HG03025 (cell line): Measurements from ENCODE around the gene RHOU.
"Not testable (repeated sequence)": the region's sequence is repeated elsewhere in the genome, so short reads cannot be mapped to it uniquely, and the experiment has no call there.

Experiments
- ATAC-seq: cut with Tn5 transposase; IDR thresholded peaks from one replicate; pipeline ENCODE4 v1.9.1; 2021; ENCODE audit warnings: mild to moderate bottlenecking, moderate library complexity; ENCODE audit not compliant: unreplicated experiment, low FRiP score

RHOU gene

DNA sequence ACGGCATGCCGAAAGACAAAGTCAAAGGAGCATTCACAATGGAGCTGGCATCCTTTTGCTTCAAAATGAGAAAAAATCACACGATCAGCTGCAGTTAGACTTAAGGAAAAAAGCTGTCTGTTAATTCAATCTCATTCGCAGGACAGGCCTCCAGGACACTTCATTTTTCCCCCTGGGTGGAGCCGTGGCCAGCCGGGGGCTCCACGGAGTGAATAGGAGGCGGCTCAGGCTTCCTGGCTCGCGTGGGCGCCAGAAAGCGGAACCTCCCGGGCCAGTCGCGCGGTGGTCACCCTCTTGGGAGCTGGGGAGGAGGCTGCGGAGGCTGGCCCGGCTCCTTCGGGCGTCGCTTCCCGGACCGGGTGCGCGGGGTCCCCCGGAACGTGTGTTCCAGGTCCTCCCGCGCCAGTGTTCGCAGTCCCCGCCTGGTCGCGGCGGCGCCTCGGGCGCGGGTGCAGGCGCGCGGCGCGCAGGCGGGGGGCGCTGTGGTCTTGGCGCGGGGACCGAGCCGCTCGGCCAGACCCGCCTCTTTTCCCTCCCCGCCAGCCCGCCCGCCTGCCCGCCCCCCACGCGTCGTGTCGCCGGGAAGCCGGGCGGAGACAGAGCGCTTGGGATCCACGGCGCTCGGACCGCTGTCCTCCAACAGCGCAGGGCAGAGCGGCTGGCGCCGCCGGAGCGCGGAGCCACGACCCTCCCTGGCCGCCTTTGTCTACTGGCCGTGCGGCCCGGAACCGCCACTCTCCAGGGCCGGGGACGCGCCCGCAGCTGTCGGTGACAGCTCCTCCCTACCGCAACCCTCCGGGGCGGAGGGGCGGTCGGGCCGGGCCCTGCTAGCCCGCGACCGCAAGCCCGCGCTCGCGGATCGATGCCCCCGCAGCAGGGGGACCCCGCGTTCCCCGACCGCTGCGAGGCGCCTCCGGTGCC lies at the start of gene RHOU:
Gene RHOU, plus strand, starts transcription at position 599 of the 921 bp plus-strand sequence. Its CDS starts 264 bp downstream, at position 863.
- no peak for ATAC-seq

DNA sequence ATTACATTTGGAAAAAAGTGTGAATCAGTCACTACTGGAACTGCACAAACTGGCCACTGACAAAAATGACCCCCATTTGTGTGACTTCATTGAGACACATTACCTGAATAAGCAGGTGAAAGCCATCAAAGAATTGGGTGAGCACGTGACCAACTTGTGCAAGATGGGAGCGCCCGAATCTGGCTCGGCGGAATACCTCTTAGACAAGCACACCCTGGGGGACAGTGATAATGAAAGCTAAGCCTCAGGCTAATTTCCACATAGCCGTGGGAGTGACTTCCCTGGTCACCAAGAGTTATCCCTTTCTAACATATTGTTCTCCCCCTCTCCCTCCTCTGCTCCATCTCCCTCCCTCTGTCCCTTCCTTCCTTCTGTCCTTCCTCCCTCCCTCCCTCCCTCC lies 47.7 kb upstream of the RHOU start:
- ATAC-seq: no peak

DNA sequence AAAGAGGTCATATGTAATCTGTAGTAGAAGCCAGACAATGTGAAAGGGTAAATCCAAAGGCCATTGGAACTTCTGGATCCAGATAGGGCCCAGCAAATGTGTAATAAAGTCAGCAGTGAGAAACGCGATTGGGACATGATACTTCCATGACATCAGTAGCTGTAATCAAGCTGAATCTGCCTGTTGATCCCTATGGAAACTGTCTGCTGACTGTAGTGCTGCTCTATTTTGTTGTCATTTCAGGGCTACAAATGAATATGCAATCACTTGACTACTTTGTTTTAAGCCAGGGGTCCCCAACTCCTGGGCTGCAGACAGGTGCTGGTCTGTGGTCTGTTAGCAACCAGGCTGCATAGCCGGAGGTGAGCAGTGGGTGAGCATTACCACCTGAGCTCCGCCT lies 46.0 kb upstream of the RHOU start:
- ATAC-seq: no peak

DNA sequence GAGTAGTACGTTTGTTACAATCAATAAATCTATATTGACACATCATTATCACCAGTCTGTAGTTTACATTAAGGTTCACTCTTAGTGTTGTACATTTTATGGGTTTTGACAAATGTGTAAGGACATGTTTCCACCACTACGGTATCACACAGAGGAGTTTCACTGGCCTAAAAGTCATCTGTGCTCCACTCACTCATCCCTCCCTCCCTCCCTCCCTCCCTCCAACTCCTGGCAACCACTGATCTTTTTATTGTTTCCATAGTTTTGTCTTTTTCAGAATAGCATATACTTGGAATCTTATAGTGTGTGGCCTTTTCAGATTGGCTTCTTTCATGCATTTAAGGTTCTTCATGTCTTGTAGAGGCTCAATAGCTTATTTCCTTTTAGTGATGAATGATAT lies 44.1 kb upstream of the RHOU start:
- no peak for ATAC-seq

DNA sequence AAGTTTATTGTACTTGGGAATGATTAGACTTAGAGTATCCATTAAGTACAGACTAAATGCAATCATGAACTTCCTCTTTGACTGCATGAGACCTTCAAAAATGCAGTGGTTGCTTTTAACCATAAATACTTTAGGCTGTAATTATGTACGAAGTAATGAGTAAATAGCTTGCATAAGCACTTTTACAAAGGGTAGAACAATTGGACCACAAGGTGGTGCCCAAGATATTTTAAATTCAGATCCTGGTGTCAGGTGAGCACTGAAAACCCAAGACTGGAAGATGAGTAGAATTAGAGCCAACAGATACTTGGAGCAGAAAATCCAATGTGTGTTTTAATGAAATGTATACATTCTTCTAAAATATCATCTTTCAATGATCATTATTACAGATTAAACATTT lies 43.4 kb upstream of the RHOU start:
- ATAC-seq: no peak

DNA sequence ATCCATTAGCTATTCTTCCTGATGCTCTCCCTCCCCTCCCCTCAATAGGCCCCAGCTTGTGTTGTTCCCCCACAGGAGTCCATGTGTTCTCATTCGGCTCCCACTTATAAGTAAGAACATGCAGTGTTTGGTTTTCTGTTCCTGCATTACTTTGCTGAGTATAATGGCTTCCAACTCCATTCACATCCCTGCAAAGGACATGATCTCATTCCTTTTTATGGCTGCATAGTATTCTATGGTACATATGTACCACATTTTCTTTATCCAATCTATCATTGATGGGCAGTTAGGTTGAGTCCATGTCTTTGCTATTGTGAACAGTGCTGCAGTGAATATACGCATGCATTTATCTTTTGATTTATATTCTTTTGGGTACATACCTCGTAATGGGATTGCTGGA lies 40.8 kb upstream of the RHOU start:
- not testable (repeated sequence) for ATAC-seq

DNA sequence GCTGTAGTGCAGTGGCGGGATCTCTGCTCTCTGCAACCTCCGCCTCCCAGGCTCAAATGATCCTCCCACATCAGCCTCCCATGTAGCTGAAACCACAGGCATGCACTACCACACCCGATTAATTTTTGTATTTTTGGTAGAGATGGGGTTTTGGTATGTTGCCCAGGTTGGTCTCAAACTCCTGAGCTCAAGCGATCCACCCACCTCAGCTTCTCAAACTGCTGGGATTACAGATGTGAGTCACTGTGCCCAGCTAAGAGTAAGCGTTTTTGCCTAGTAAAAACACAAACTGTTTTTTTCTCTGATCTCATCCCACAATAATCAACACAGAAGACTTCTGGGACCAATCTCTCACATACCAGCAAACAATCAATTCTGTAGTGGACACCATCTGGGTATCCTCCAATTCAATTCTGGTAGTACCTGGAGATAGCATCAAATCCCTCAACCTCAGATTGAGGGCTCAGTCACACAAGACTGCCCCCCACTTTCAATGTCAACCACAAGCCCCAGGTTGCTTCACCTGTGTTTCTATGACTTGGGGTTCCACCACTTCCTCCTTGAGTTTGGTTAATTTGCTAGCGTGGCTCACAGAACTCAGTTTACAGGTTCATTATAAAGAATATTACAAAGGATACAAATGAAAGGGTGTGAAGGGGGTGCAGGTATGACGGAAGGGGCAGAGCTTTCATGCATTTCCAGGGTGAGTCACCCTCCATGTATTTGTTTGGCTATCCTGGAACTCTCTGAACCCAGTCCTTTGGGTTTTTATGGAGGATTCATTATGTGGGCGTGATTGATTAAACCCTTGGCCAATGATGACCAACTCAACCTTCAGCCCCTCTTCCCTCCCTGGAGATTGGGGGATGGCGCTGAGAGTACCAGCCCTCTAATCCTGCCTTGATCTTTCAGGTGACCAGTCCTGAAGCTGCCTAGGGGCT lies 40.0 kb upstream of the RHOU start:
- ATAC-seq: no peak

DNA sequence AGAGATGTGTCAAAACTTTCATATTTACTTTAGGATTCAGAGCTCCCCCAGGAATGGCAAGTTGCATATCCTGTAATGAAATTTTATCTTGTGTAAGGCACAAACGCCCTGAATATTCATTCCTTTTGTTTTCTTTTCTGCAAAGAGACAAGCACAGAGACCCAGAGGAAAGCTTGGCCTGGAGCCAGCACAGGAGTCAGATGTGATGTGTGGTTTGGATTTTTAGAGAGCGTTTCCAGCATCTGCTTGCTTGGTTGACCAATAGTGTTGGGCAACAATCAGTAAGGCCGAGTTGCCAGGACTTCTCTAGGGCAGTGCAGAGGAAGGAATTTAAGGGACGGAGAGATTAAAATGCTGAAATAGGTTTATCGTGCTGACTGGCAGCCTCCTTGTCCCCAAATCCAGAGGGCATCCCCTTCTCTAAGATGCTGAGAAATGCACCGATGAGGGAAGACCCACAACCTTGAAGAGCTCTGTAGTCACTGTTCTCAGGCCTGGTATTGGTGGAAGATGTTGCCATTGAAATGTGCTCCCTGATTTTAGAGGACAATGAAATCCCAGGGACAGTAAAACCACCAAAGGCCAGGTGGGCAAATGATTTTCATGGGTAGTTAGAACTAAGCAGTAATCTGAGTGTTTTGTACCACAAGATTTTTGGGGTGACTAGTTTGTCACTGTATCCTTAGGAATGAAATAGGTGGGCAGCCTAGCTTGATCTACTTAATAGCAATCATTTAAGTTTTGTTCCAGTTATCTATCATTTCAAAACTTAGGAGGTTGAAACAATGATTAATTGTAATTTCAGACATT lies 37.9 kb upstream of the RHOU start:
- no peak for ATAC-seq

DNA sequence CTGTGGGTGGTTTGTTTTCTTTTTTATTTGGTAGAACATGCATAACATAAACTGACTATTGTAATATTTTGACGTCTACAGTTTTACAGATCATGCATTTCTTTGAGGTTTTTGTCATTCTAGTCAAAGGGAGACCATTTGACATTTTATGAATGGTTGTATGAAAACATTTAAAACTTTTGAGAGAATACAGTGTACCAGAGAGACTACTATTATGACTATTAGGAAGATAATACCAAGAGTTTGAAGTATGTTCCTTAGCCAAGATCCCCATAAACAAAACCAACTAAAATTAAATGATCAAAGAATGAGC lies 37.3 kb upstream of the RHOU start:
- ATAC-seq: no peak

DNA sequence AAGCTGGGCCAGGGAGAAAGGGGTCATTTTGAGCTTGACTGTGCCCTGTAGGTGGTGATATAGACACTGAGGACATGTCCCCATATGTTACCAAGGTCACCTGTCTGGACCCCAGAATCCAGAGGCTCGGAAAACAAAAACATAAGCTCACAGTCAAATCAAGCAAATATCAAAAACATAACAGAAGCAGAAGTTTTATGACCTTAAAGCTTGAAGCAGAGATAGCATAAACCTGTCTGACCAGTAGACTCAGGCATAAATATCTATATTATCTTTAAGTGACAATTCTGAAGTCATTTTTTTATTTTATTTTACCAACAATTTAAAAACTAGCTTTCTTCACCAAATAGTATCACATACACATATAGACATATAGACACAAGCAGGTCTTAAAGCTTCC lies 32.8 kb upstream of the RHOU start:
- no peak for ATAC-seq

DNA sequence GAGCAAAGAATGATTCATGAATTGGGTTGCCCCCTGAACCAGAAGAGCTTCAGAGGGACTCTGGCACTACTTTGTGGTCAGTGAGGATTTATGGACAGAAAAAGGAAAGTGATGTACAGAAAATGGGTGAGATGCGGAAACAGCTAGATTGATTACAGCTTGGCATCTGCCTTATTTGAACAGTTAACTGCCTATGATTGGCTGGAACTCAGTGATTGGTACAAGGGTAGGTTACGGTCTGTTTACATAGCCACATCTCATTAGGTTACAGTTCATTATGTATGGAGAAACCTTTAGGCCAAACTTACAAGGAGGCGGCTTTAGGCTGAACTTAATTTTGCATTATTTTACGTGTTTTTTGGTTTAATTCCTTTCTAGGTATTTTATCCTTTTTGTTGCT lies 29.0 kb upstream of the RHOU start:
- no peak for ATAC-seq

DNA sequence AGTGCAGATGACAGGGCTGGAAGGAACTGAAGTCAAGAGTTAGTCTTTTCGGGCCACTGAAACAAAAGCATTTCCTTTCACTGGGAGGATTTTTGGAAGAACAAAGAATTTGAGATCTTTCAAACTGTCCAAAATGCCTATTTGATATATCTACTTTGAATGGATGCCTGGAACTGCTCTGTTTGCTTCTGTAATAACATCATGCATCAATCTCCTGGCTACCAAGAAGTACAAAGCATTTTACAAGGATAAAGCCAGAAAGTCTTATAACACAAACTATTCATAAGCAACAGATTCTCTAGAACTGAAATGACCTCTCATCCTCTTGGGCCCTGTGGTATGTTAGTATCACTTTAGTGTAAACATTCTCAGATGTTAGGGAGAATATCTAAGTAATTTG lies 18.2 kb upstream of the RHOU start:
- no peak for ATAC-seq

DNA sequence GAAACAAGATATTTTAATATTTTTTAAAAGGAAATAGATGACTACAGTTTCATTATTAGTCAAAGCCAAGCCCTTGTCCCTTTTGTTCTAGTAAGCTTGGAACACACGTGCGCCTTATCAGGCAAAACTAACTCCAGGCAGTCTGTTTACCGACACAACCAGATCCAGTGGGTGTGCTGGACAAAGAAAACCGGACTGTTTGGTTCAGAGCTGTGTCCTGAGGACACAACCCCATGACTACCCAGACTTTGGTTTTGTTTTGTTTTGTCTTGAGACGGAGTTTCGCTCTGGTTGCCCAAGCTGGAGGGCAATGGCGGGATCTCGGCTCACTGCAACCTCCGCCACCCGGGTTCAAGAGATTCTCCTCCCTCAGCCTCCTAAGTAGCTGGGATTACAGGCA lies 13.9 kb upstream of the RHOU start:
- no peak for ATAC-seq

DNA sequence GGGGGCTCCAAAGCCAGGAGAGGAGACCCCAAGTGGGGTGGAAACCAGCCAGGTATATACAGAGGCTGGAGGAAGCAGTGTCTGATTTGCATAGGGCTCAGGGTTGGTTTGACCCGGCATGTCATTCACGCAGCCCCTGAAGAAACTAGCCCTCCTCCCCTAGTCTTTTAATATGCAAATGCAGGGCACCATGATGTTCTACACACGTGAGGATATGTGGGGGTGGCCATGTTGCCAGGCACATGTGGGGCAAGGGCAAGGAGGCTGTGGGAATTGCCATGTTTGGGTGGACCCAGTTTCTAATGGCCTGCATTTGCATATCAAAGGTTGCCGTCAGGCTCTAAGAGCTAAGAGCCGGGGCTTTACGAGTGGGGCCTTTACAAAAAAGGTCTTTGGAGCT lies 12.0 kb upstream of the RHOU start:
- ATAC-seq: no peak

DNA sequence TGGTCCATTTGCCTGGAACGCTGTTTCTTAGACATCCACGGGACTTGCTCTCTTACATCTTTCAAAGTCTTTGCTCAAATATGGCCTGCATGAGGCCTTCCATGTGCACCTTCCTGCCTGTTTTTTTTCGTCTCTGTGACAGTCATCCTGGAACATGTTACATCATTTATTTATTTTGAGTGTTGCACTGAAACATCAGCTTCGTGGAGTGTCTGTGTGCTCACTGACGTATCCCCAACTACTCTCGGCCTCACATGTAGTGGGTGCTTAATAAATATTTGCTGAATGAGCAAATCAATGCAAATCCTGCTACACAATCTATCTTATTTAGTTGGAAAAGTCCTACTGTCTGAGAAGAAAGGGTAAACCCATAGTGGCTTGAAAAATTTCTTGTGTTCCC lies 11.4 kb upstream of the RHOU start:
- no peak for ATAC-seq

DNA sequence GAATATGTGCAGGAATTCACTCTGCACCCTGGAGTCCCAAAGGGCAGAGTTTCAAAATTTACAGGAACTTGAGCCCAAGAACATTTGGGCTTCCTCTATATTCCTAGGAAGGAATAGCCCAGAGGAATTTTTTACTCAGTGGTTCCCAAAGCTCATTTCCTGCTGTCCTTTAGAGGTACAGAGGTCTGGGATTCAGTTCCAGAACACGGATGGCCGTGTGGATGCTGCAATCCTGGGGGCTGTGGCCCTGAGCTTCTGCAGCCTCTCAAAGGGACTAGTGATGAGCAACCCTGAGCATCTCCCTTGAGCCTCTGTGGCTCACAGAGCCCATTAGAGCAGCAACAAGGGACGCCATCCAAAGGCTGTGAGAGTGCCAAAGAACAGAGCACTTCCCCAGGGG lies 10.1 kb upstream of the RHOU start:
- ATAC-seq: no peak

DNA sequence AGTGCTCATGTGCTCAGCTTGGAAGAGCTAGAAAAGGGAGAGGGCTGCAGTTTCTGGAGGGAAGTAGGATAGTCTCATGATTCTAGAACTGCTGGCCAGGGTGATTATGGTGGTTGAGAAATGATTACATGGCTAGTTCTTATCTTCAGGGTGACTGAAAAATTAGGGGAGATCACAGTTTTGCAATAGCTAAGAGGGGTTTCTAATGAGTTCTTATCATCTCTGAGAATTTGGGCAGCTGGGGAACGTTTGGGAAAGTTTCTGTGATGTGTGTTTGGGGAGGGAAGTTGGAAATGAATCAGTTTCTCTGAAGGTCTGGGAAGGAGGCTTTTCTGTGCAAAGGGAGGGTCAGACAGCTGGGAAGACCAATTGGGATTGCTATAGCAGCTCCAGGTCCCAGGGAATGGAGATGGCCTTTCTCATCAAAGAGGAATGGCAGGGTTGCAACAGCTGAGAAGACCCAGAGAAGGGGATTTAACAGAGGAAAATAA lies 7.6 kb upstream of the RHOU start:
- ATAC-seq: no peak

DNA sequence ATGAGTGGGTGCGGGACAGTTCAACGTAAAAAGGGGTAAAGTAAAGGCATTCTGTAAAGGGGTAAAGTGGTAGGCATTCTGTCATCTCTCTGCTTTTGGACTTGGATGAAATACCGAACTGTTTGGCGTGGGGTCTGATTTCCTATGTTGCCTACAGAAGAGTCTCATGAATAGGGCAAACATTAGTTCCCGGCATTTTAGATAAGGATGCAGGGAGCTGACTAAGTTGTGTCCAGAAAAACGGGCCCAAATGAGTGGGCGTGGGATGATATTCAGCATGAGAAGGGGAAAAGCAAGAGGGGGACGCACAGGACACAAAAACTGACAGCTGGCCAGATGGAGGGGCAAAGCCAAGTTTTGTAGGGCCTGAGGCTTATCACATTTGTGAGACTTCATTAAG lies 2.9 kb upstream of the RHOU start:
- no peak for ATAC-seq

DNA sequence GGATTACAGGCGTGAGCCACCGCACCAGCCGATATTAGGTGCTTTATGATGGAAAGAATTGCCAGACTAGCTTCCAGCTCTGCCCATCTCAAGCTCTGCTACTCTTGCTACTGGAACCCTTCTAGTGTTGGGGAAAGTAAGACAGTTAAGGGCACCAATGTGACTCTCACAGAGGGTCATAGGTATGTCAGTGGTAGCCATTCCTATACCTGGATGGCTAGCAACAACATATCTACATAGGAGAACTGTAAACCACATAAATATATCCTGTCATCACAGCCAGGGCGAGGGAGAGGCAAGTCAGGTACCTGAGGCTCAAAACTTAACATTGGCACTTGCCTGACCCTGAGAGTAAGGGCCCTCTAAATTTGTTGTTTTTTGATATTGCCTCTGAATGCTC lies 1.7 kb upstream of the RHOU start:
- no peak for ATAC-seq

DNA sequence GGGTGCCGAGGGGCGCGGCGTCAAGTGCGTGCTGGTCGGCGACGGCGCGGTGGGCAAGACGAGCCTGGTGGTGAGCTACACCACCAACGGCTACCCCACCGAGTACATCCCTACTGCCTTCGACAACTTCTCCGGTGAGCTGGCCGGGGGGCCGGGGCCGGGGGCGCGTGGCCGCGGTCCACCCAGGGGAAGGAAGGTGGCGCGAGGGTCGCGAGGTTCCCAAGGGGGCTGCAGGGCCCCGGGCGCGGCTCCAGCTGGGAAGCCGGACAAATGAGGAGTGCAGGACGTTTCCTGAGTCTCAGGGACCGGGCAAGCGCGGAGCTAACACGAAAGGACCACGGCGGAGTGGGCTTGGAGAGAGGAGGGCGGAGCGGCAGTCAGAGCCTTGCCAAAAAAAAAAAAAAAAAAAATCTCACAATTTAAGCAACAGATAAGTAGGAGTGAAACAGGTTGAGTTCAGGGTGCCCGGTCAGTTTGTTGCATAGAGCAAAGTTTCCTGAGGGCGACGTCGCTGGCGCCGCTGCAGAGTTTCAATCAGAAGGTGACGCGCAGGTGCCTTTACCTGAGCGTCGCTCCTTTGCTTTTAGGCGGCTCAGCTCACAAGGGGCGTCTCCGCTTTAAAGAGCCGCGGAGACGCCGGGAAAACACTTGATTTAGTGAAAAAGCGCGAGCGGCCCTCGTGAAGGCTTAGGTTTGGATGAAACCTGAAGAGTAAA lies 750 bp downstream of the RHOU start:
- ATAC-seq: no peak
